Stomach smooth muscle (tissue), 2 donors: ENCODE results near the gene CYCS.
"Not testable (repeated sequence)": the region's sequence is repeated elsewhere in the genome, so short reads cannot be mapped to it uniquely, and the experiment has no call there.

ENCODE experiments used
- H3K27ac ChIP-seq: one replicate; pipeline ENCODE4 v1.7.0; 2013; ENCODE audit warnings: mild to moderate bottlenecking, low read length, inconsistent platforms
- H3K27me3 ChIP-seq, 2 donors: one replicate each; pipeline ENCODE4 v1.7.0; 2013; ENCODE audit warnings: low read length in 2 of 2; ENCODE audit not compliant: insufficient read depth in 2 of 2, control insufficient read depth in 1 of 2
- H3K36me3 ChIP-seq, 2 donors: one replicate each; pipeline ENCODE4 v1.7.0; 2013; ENCODE audit warnings: low read length in 2 of 2; ENCODE audit not compliant: control insufficient read depth in 2 of 2, insufficient read depth in 2 of 2
- H3K4me1 ChIP-seq: one replicate; pipeline ENCODE4 v1.7.0; 2013; ENCODE audit warnings: low read length; ENCODE audit not compliant: control insufficient read depth, insufficient read depth
- H3K4me3 ChIP-seq, 2 donors: one replicate each; pipeline ENCODE4 v1.7.0; 2013; ENCODE audit warnings: low read length in 2 of 2
- H3K9ac ChIP-seq, 2 donors: one replicate each; pipeline ENCODE4 v1.7.0; 2013; ENCODE audit warnings: low read length in 2 of 2, mild to moderate bottlenecking in 1 of 2
- H3K9me3 ChIP-seq, 2 donors: one replicate each; pipeline ENCODE4 v1.7.0; 2013; ENCODE audit warnings: low read length in 2 of 2; ENCODE audit not compliant: control insufficient read depth in 2 of 2
- donor health status: healthy.
- donor health status: Pancreatic carcinoma.

The CYCS gene

DNA sequence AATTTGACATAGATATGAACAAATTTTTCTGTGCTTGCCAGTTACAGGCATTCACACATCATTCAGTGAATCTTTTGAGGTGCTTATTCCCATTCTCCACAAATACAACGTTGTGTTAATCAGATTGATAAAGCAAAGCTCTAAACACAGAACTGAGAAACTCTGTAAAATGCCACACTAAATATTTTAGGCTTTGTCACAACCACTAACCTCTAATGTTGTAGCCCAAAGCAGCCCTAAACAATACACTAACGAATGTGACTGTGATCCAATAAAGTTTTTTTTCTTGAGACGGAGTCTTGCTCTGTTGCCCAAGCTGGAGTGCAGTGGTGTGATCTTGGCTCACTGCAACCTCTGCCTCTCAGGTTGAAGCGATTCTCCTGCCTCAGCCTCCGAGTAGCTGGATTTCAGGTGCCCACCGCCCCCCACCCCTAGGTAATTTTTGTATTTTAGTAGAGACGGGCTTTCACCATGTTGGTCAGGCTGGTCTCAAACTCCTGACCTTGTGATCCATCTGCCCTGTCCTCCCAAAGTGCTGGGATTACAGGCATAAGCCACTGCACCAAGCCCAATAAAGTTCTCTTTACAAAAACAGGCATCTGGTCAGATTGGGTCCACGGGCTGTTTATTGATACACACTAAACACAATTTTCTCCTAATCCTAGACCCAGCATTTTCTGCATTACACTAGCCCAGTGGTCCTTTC lies 6.9 kb downstream of the CYCS start:
- no peaks in the 10 kb centered on the region for H3K9me3 ChIP-seq
- no peak overlapping the region for H3K27ac ChIP-seq
- peaks cover 3% of the 10 kb centered on the region for H3K4me1 ChIP-seq
- no peak overlapping the region for H3K9ac ChIP-seq
- H3K27me3 ChIP-seq: no peaks in the 10 kb centered on the region
- peaks cover 17 to 19% of the 10 kb centered on the region in 2 donors for H3K36me3 ChIP-seq
- no peak overlapping the region for H3K4me3 ChIP-seq

- Histone ChIP-seq H3K9ac (no peak overlapping the region), H3K9me3 (no peaks in the 10 kb centered on the region), H3K27ac (no peak overlapping the region), H3K4me3 (no peak overlapping the region), H3K4me1 (peaks cover 3% of the 10 kb centered on the region), H3K27me3 (no peaks in the 10 kb centered on the region), H3K36me3 (peaks cover 15 to 19% of the 10 kb centered on the region in 2 donors)
These were observed 7.6 kb downstream of the CYCS start for GRCh38 chr7:25117226-25118047.

- H3K27me3 ChIP-seq: no peaks in the 10 kb centered on the region
- no peak overlapping the region for H3K4me3 ChIP-seq
- H3K9ac ChIP-seq: no peak overlapping the region
- no peak overlapping the region for H3K27ac ChIP-seq
- H3K36me3 ChIP-seq: peaks cover 10 to 11% of the 10 kb centered on the region in 2 donors
- H3K4me1 ChIP-seq: no peaks in the 10 kb centered on the region
- H3K9me3 ChIP-seq: no peaks in the 10 kb centered on the region
These were observed 8.4 kb downstream of the CYCS start for GRCh38 chr7:25116621-25117020.

- not testable (repeated sequence) for H3K4me1 ChIP-seq, H3K27ac ChIP-seq, H3K36me3 ChIP-seq, H3K27me3 ChIP-seq, H3K9me3 ChIP-seq, H3K9ac ChIP-seq, H3K4me3 ChIP-seq
These were observed 14.5 kb downstream of the CYCS start for GRCh38 chr7:25110514-25110913.

GRCh38 chr7:25109276-25109675 lies 15.8 kb downstream of the CYCS start:
- no peaks in the 10 kb centered on the region for H3K27me3 ChIP-seq
- no peaks in the 10 kb centered on the region for H3K4me1 ChIP-seq
- H3K27ac ChIP-seq: no peak overlapping the region
- no peak overlapping the region for H3K4me3 ChIP-seq
- no peak overlapping the region for H3K9ac ChIP-seq
- no peaks in the 10 kb centered on the region for H3K36me3 ChIP-seq
- no peaks in the 10 kb centered on the region for H3K9me3 ChIP-seq

- Histone ChIP-seq H3K36me3 (no peaks in the 10 kb centered on the region), H3K4me3 (no peak overlapping the region), H3K27ac (no peak overlapping the region), H3K4me1 (no peaks in the 10 kb centered on the region), H3K27me3 (no peaks in the 10 kb centered on the region), H3K9me3 (no peaks in the 10 kb centered on the region), H3K9ac (no peak overlapping the region)
These were observed 19.1 kb downstream of the CYCS start for GRCh38 chr7:25105911-25106310.

DNA sequence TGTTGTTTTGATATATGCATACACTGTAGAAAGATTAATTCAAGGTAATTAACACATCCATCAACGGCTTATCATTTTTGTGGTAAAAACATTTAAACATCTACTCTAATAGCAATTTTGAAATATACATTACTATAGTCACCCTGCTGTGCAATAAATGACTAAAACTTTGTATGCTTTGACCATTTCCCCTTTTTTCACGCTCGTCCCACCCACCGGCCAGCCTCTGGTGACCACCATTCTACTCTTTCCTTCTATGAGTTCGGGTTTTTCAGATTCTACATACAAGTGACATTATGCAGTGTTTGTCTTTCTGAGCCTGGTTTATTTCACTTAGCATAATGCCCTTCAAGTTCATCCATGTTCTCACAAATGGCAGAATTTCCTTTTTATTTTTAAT lies 21.3 kb downstream of the CYCS start:
- Histone ChIP-seq H3K27ac (no peak overlapping the region), H3K36me3 (no peaks in the 10 kb centered on the region), H3K27me3 (no peaks in the 10 kb centered on the region), H3K9ac (no peak overlapping the region), H3K9me3 (no peaks in the 10 kb centered on the region), H3K4me1 (no peaks in the 10 kb centered on the region), H3K4me3 (no peak overlapping the region)

DNA sequence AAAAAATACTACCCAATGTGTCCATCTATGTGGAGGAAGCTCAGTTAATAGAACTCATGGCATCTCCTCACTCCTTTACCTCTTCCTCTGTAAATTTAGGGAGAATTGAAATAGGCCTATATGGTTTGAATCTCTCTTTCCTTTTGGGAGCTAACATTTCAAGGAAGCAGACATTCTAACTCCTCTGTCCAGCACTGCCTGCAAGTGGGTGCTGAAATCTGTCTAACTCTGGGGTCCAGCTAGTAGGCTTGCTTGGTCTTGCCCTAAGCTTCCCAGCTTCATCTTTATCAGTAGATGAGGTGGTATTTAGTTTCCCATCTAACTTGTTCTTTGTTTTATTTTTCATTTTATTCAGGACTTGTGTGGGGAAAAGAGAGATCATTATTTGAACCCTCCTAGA lies 23.2 kb downstream of the CYCS start:
- no peak overlapping the region for H3K9ac ChIP-seq
- no peak overlapping the region for H3K4me3 ChIP-seq

GRCh38 chr7:25098096-25099046 lies 26.7 kb downstream of the CYCS start:
- Histone ChIP-seq H3K9ac (no peak overlapping the region), H3K36me3 (no peaks in the 10 kb centered on the region), H3K27me3 (no peaks in the 10 kb centered on the region), H3K27ac (no peak overlapping the region), H3K4me3 (no peak overlapping the region), H3K9me3 (no peaks in the 10 kb centered on the region), H3K4me1 (peaks cover 2% of the 10 kb centered on the region)

More for the DNA sequence above, 23.2 kb downstream of the CYCS start:
- Histone ChIP-seq H3K9me3 (no peaks in the 10 kb centered on the region), H3K27ac (no peak overlapping the region), H3K36me3 (no peaks in the 10 kb centered on the region), H3K27me3 (no peaks in the 10 kb centered on the region), H3K4me1 (no peaks in the 10 kb centered on the region)

GRCh38 chr7:25095516-25096345 lies 29.3 kb downstream of the CYCS start:
- no peak overlapping the region for H3K27ac ChIP-seq
- H3K4me1 ChIP-seq: peaks cover 2% of the 10 kb centered on the region
- no peak overlapping the region for H3K4me3 ChIP-seq
- no peak overlapping the region for H3K9ac ChIP-seq
- H3K36me3 ChIP-seq: no peaks in the 10 kb centered on the region
- H3K27me3 ChIP-seq: no peaks in the 10 kb centered on the region
- H3K9me3 ChIP-seq: no peaks in the 10 kb centered on the region
